ENCODE results near the gene OAF.

- TF ChIP-seq YY1 (IDR thresholded peaks at IDR 0.05; ENCODE audit: insufficient read depth, insufficient read length) (no peak), ZNF274 (IDR thresholded peaks at IDR 0.05; ENCODE audit: low read depth, low read length) (no peak)
Observed at GRCh38 chr11:120217526-120217925, 6.7 kb downstream of the OAF start.
